PC-9 (cell line): ENCODE data around the gene SPARC. TPM values are rescaled to one million over a fixed set of nuclear protein-coding genes. Genes with fewer than 3 reads are reported as not detected.
"Not testable (repeated sequence)": the region's sequence is repeated elsewhere in the genome, so short reads cannot be mapped to it uniquely, and the experiment has no call there.

Experiments used
- BruUV-seq: library from RNA; stranded (reverse); fragments of 400-500 nt; replicated peaks from 2 replicates; lab custom pipeline; 2021; lab: Mats Ljungman, UMichigan
- CTCF ChIA-PET: fragments of 300-600 bp; sonication (Branson Sonifier 250); formaldehyde crosslinking; loops from one replicate; lab custom pipeline; 2022; ENCODE audit warnings: antibody characterized with exemption; lab: Charles Lee
- POLR2A ChIA-PET: fragments of 300-600 bp; sonication (Branson Sonifier 250); formaldehyde crosslinking; loops from one replicate; lab custom pipeline; 2022; ENCODE audit warnings: antibody characterized with exemption; ENCODE audit not compliant: unreplicated experiment; lab: Charles Lee
- DNase-seq, 2 experiments: peaks; one replicate each; pipeline versions ENCODE4 v3.0.0 to v3.0.0-alpha.2; 2015 to 2022; ENCODE audit warnings: mixed read lengths in 1 of 2
- H2AFZ ChIP-seq: fragments of 200-600 bp; sonication (generic); 2 replicates; pipeline ENCODE4 v1.8.1; 2017; ENCODE audit warnings: antibody characterized with exemption
- H3F3A ChIP-seq: fragments of 200-600 bp; sonication (generic); 2 replicates; pipeline ENCODE4 v1.8.1; 2017; ENCODE audit warnings: antibody characterized with exemption, mild to moderate bottlenecking, low read depth; ENCODE audit not compliant: insufficient read depth
- H3K27ac ChIP-seq: fragments of 200-600 bp; sonication (generic); 2 replicates; pipeline ENCODE4 v1.6.1; 2016; ENCODE audit warnings: mixed run types
- H3K27me3 ChIP-seq: fragments of 200-600 bp; sonication (generic); 2 replicates; pipeline ENCODE4 v1.6.1; 2016; ENCODE audit warnings: low read depth, mixed run types; ENCODE audit not compliant: insufficient read depth
- H3K36me3 ChIP-seq: fragments of 200-600 bp; sonication (generic); 2 replicates; pipeline ENCODE4 v1.6.1; 2016; ENCODE audit warnings: low read depth, mixed run types
- H3K4me1 ChIP-seq: fragments of 200-600 bp; sonication (generic); replicated peaks from 2 replicates; pipeline ENCODE4 v1.6.1; 2016; ENCODE audit warnings: mixed run types; ENCODE audit not compliant: insufficient read depth
- H3K4me2 ChIP-seq: fragments of 200-600 bp; sonication (generic); 2 replicates; pipeline ENCODE4 v1.6.1; 2017; ENCODE audit warnings: mixed run types
- H3K4me3 ChIP-seq: fragments of 200-600 bp; sonication (generic); 2 replicates; pipeline ENCODE4 v1.6.1; 2016; ENCODE audit warnings: mixed run types
- H3K79me2 ChIP-seq: fragments of 200-600 bp; sonication (generic); 2 replicates; pipeline ENCODE4 v1.6.1; 2017; ENCODE audit warnings: low read depth, mixed run types
- H3K9me2 ChIP-seq: fragments of 200-600 bp; sonication (generic); 2 replicates; pipeline ENCODE4 v1.8.1; 2017; ENCODE audit warnings: mild to moderate bottlenecking; ENCODE audit not compliant: insufficient read depth
- H3K9me3 ChIP-seq: fragments of 200-600 bp; sonication (generic); 2 replicates; pipeline ENCODE4 v1.8.1; 2016; ENCODE audit warnings: low read depth; ENCODE audit not compliant: insufficient read depth
- H4K20me1 ChIP-seq: fragments of 200-600 bp; sonication (generic); 2 replicates; pipeline ENCODE4 v1.8.1; 2017; ENCODE audit not compliant: insufficient read depth
- EZH2 ChIP-seq: fragments of 200-600 bp; sonication (generic); IDR thresholded peaks from 2 replicates; pipeline ENCODE4 v1.8.0; 2017; ENCODE audit warnings: antibody characterized with exemption, low read depth
- intact Hi-C: fragments of 100-400 bp; cut with micrococcal nuclease; formaldehyde crosslinking; loops from one replicate; pipeline ENCODE4 v1.10.0; 2022; ENCODE audit not compliant: unreplicated experiment
- total RNA-seq: library from RNA; stranded (reverse); gene quantifications from 2 replicates; pipeline ENCODE4 v1.2.3, GENCODE V29; 2021
- TF ChIP-seq, protein P1 (sequence below): fragments of 200-600 bp; sonication (generic); conservative IDR thresholded peaks from 2 replicates; pipeline ENCODE4 v1.6.1; 2017; ENCODE audit warnings: mixed run types, antibody characterized with exemption, mild to moderate bottlenecking, moderate library complexity

Gene SPARC
- total RNA-seq, 1 experiment from 2014 or later = 84.1 TPM

GRCh38 chr5:151733358-151734063 lies 46.8 kb upstream of the SPARC start:
- no peaks in the 10 kb centered on the region; the same call in 1 of the 2 replicates for H3K9me3 ChIP-seq
- H3F3A ChIP-seq = peaks cover 12% of the 10 kb centered on the region; the same call in 1 of the 2 replicates
- no peaks in the 10 kb centered on the region for H3K79me2 ChIP-seq
- H3K9me2 ChIP-seq = no peaks in the 10 kb centered on the region
- no peaks in the 10 kb centered on the region for H3K27me3 ChIP-seq
- H3K27ac ChIP-seq = no peak overlapping the region
- 0 out of 2 replicates have a peak, but pooled peaks cover 3% of the 10 kb centered on the region for H3K36me3 ChIP-seq
- no peak overlapping the region for H3K4me3 ChIP-seq
- no peaks in the 10 kb centered on the region for H4K20me1 ChIP-seq
- no peak for TF ChIP-seq EZH2
- TF ChIP-seq, protein P1, sequence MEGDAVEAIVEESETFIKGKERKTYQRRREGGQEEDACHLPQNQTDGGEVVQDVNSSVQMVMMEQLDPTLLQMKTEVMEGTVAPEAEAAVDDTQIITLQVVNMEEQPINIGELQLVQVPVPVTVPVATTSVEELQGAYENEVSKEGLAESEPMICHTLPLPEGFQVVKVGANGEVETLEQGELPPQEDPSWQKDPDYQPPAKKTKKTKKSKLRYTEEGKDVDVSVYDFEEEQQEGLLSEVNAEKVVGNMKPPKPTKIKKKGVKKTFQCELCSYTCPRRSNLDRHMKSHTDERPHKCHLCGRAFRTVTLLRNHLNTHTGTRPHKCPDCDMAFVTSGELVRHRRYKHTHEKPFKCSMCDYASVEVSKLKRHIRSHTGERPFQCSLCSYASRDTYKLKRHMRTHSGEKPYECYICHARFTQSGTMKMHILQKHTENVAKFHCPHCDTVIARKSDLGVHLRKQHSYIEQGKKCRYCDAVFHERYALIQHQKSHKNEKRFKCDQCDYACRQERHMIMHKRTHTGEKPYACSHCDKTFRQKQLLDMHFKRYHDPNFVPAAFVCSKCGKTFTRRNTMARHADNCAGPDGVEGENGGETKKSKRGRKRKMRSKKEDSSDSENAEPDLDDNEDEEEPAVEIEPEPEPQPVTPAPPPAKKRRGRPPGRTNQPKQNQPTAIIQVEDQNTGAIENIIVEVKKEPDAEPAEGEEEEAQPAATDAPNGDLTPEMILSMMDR = no peak
- no TSS peak for BruUV-seq
- CTCF ChIA-PET = no interaction called here
- intact Hi-C loops = no loop called here
- no peak overlapping the region for H2AFZ ChIP-seq
- DNase-seq = no peak
- H3K4me1 ChIP-seq = no peaks in the 10 kb centered on the region
- POLR2A ChIA-PET = no interaction called here
- H3K4me2 ChIP-seq = no peak overlapping the region

DNA sequence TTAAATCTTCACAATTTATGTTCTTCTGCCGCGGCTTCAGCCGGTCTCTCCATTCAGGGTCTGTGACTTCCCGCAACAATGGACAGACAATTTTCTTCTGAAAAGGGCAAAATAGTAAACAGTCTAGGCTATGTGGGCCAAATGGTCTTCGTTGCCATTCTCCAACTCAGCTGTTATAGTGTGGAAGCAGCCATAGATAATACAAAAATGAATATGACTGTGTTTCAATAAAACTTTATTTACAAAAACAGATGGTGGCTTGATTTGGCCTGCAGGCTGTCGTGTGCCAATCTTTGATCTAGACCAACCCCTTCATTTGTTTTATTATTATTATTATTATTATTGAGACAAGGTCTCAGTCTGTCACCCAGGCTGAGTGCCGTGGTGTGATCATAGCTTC lies 43.7 kb upstream of the SPARC start:
- no TSS peak for BruUV-seq
- no peak for TF ChIP-seq EZH2
- TF ChIP-seq, protein P1 = no peak
- H3K9me2 ChIP-seq = no peaks in the 10 kb centered on the region
- H4K20me1 ChIP-seq = no peaks in the 10 kb centered on the region
- no peaks in the 10 kb centered on the region; the same call in 1 of the 2 replicates for H3K9me3 ChIP-seq
- H3K27ac ChIP-seq = no peak overlapping the region
- no peak for DNase-seq
- intact Hi-C loops = no loop called here
- H3K4me3 ChIP-seq = no peak overlapping the region
- ChIA-PET CTCF (no interaction called here), POLR2A (no interaction called here)
- no peaks in the 10 kb centered on the region for H3K4me1 ChIP-seq
- no peak overlapping the region for H2AFZ ChIP-seq
- no peaks in the 10 kb centered on the region for H3K79me2 ChIP-seq
- H3K36me3 ChIP-seq = 0 out of 2 replicates have a peak, but pooled peaks cover 3% of the 10 kb centered on the region
- peaks cover 12% of the 10 kb centered on the region; the same call in 1 of the 2 replicates for H3F3A ChIP-seq
- H3K27me3 ChIP-seq = no peaks in the 10 kb centered on the region
- no peak overlapping the region for H3K4me2 ChIP-seq

- H3K27ac ChIP-seq, H3K4me2 ChIP-seq, BruUV-seq, H3K4me1 ChIP-seq, H3K27me3 ChIP-seq, H3K79me2 ChIP-seq, intact Hi-C loops, H2AFZ ChIP-seq, CTCF ChIA-PET, H3K36me3 ChIP-seq, H3K9me3 ChIP-seq, H3K4me3 ChIP-seq, POLR2A ChIA-PET, H3K9me2 ChIP-seq, H4K20me1 ChIP-seq: not testable (repeated sequence)
- peaks cover 12% of the 10 kb centered on the region; the same call in 1 of the 2 replicates for H3F3A ChIP-seq
- peak; percentile 39 to 47 for DNase-seq
Observed at GRCh38 chr5:151729597-151729996, 42.9 kb upstream of the SPARC start.
